Lower leg skin (tissue), 3 donors: Measurements from ENCODE around the gene DLGAP1.

Experiments used
- POLR2A ChIP-seq, 2 donors: fragments of 450-650 bp; IDR thresholded peaks; one replicate each; pipeline ENCODE4 v1.6.1; 2016 to 2017; ENCODE audit warnings: antibody characterized with exemption in 2 of 2, mild to moderate bottlenecking in 1 of 2, moderate library complexity in 1 of 2
- TF ChIP-seq, protein P1 (sequence below), 3 donors: fragments of 450-650 bp; IDR thresholded peaks; one replicate each; pipeline ENCODE4 v1.5.1; 2016; ENCODE audit warnings: antibody characterized with exemption in 3 of 3, mild to moderate bottlenecking in 3 of 3, moderate library complexity in 2 of 3

DNA sequence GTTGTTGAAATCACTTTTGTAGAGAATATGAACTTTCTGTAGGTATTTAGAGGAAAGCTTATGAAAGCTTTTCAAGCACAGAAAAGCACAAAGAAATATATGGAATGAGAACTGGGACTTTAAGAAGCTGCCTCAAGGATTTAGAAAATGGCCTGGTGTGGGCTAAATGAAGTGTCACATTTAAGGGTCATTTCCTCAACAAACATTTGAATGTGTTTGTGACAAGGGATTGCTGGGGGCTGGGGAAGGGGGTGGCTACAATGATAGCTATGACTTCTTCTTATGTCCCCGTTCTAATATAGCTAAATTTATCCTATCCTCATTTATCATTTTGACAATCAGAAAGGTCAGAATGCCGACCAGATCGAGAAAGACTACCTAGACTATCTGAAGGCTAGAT is 69.2 kb downstream of the DLGAP1 start:
- TF ChIP-seq, protein P1, sequence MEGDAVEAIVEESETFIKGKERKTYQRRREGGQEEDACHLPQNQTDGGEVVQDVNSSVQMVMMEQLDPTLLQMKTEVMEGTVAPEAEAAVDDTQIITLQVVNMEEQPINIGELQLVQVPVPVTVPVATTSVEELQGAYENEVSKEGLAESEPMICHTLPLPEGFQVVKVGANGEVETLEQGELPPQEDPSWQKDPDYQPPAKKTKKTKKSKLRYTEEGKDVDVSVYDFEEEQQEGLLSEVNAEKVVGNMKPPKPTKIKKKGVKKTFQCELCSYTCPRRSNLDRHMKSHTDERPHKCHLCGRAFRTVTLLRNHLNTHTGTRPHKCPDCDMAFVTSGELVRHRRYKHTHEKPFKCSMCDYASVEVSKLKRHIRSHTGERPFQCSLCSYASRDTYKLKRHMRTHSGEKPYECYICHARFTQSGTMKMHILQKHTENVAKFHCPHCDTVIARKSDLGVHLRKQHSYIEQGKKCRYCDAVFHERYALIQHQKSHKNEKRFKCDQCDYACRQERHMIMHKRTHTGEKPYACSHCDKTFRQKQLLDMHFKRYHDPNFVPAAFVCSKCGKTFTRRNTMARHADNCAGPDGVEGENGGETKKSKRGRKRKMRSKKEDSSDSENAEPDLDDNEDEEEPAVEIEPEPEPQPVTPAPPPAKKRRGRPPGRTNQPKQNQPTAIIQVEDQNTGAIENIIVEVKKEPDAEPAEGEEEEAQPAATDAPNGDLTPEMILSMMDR (IDR thresholded peaks at IDR 0.05), result no peak
- no peak for TF ChIP-seq POLR2A (IDR thresholded peaks at IDR 0.05)
